Hepatic stellate cell (primary cell): ENCODE data around the gene ZNF90.
A peak's percentile ranks its signal among the peaks of the same experiment; 100 is the strongest.
"Not testable (repeated sequence)": the region's sequence is repeated elsewhere in the genome, so short reads cannot be mapped to it uniquely, and the experiment has no call there.

Source experiments
- DNase-seq: peaks from one replicate; pipeline ENCODE4 v3.0.0; 2011; ENCODE audit warnings: low spot score

Gene ZNF90

GRCh38 chr19:20077791-20078463 lies at the start of gene ZNF90:
Gene ZNF90 (plus strand): TSS chr19:20078000. CDS start chr19:20078133, 133 bp downstream.
- DNase-seq = peak; percentile 93

GRCh38 chr19:20028611-20029010 lies 49.2 kb upstream of the ZNF90 start:
- no peak for DNase-seq

- DNase-seq = no peak
Observed at GRCh38 chr19:20035935-20036334, 41.9 kb upstream of the ZNF90 start.

- peak; percentile 11 for DNase-seq
Observed at GRCh38 chr19:20038358-20039202, 39.2 kb upstream of the ZNF90 start.

- peak; percentile 98 for DNase-seq
Observed at GRCh38 chr19:20039203-20039723, 38.5 kb upstream of the ZNF90 start, which contains the start of gene ZNF682. Gene ZNF682 (minus strand): TSS chr19:20039505. CDS start chr19:20039345, 160 bp downstream.

DNA sequence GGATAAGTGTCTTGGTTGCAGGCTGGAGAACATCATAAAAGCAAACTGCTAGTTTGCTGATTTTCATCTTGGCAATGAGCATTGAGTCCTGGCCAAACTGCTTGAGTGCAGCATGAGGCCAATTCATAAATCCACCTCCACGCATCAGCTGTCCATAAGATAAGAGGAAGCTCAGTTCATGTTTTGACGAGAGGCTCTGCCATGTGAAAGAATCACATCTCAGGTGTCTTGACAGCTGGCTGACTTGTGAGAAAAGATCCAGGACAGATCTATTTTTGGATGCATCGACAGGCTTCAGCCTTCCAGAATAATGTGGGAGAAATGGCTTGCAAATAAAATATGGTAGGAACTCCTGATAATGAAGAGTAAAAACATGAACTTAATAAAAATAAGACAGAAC lies 33.1 kb upstream of the ZNF90 start:
- DNase-seq = no peak

DNA sequence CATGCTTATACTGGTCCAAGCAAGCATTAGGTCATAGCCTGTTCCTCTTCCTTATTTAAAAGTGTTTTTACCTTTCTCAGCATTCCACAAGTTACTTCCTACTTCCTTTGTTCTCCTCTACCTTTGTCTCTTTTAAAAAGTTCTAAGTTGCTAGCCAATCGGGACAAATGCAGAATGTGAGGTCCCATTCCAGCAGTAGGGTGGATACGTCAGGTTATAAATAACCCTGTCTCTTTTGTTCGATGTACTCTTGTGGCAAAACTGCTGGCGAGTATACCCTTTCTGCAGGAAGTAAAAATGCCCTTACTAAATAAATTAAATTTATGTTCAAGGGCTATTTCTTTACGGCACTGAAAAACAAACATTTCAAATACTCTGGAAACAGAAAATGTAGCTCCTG lies 32.1 kb upstream of the ZNF90 start:
- DNase-seq = not testable (repeated sequence)

DNA sequence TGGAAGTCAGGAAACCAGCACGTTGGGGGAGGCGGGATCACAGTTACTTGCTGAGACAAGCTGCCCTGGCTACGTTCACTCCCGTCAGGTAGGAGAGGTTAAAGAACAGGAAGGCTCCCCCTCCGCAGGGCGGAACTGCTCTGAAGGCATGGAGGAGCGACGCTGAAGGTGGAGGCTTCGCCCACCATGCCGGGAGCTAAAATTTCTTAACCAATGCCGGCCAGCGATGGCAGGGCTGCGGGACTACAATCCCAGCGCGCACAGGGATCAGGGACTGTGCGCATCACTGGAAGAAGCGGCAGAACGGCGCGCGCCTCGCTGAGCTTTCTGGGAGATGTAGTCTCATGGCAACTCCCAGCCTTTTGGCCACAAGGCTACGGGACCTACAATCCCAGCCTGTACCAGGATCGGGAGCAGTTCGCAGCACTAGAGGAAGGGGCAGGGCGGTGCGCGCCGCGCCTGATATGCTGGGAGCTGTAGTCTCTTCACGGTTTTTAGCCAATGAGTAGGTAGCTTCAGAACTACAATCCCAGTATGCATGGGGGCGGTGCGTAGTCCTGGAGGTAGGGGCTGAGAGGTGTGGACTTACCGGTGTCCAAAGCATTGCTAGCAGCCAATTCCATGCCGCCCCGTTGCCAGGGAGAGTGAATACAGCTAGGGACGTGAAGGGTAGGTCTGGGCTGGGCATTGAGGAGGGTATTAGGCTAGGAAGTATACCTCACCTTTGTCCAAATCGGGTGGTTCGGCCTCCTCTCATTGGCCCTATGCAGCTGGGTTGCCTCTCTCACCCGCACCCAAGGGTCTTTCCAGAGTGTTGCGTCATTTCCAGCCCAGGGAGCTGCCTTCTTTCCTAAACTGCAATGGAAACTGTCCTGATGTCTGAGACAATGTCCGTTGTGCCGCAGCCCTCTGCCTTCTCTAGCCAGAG lies 25.7 kb upstream of the ZNF90 start:
- peak; percentile 83 for DNase-seq

GRCh38 chr19:20058738-20059137 lies 19.1 kb upstream of the ZNF90 start:
- not testable (repeated sequence) for DNase-seq

DNA sequence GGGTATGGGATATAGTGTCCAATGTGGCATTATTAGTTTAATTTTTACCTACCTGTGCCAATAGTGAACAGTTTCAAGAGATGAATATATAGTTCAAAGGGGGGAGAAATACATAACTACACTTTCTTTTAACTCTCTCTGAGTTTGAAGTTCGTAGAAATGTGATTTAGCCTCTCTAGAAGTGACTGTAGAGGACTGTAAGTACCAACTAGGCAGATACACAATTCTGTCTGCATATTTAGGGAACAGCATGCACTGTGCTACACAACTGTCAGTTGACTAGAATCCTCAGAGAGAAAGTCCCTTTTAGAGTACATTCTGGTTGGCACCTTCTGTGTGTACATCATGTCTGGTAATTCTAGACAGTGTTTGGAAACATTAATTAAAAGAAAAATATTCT lies 17.5 kb upstream of the ZNF90 start:
- no peak for DNase-seq

DNA sequence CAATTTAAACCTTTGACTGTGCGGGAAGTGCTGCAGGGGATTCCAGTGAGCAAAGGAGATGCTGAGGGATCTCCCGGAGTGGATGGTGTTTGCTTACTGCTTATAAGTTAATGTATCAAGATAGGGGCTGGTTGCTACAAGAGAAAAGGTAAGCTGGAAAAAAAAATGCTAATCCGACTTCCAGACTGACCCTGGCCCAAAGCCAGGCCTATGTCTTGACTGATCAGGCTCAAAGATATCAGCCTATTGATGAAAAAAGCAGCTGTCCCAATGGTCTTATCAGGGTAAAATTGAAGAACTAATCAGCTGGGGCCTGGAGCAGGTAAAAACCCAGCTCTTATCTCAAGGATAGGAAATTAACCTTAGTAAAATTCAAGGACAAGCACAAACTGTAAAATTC lies 10.9 kb upstream of the ZNF90 start:
- DNase-seq = no peak

DNA sequence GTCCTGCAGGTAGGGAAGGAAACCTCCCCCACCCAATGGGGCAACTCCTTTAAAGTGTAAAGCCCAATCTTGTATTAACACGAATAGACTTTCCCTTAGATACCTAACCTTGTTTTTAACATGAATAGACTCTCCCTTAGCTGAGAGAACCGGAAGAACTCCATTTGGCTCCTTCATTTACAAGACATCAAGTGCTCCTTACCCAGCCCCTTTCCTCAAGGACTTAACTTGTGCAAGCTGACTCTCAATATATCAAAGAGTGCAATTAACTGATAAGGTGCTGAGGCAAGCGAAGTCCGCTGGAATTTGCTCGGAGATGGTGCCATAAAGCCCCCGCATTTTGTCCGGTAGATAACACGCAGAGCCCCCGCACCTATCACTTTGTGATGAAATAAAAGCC lies 9.9 kb upstream of the ZNF90 start:
- no peak for DNase-seq

GRCh38 chr19:20068559-20068958 lies 9.2 kb upstream of the ZNF90 start:
- not testable (repeated sequence) for DNase-seq

GRCh38 chr19:20070691-20071090 lies 7.1 kb upstream of the ZNF90 start:
- no peak for DNase-seq

DNA sequence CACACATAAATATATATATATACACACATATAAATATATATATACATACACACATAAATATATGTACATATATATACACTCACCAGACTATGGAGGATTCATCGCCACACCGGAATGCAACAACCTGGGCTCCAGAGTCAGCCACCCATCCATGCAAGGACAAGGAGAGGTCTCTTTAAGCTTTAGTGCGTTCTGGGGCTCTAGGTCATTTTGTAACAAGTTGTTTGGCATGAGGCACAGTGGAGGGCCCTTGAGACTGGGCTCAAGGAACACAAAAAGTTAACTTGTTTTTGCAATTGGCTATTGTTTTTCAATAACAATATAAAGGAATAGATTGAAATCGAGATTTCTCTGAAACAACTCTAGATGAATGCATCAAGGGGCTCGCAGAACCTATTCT lies 4.9 kb upstream of the ZNF90 start:
- DNase-seq = no peak

GRCh38 chr19:20078581-20079031 lies 806 bp downstream of the ZNF90 start:
- peak; percentile 8 for DNase-seq

DNA sequence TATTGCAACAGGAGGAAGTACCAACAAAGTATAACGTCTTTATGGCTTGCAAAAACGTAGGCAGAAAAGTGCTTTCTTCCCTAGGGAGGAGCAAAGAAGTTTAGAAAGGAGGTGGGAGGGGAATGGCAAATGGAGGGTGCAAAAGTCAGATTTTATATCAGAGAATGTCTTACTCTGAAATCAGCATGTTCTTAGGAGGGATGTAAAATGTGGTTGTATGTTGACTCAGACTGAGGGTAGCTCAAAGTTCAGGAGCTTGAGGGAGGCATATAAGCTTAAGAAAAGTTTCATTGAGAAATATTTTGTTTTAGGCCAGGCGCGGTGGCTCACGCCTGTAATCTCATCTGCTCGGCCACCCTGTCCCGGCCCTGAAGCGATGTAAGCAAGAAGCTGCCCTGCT lies 1.7 kb downstream of the ZNF90 start:
- no peak for DNase-seq

DNA sequence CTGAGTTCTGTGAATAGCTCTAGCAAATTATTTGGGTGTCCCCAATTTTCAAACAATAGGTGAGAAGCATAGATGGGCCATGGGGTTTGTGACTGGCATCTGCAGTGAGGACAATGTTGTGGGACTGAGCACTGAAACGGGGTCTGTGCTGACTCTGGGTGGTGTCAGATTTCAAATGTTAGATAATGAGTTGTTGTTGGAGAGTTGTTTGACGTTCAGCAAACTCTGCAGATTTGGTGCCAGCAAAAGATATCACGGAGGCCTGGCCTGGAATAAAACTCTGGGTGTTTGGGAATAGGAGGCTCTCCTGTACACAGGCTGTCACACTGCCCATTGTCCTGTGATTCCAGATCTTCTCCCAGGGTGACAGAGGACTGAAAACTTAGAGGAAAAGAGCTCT lies 2.9 kb downstream of the ZNF90 start:
- no peak for DNase-seq

DNA sequence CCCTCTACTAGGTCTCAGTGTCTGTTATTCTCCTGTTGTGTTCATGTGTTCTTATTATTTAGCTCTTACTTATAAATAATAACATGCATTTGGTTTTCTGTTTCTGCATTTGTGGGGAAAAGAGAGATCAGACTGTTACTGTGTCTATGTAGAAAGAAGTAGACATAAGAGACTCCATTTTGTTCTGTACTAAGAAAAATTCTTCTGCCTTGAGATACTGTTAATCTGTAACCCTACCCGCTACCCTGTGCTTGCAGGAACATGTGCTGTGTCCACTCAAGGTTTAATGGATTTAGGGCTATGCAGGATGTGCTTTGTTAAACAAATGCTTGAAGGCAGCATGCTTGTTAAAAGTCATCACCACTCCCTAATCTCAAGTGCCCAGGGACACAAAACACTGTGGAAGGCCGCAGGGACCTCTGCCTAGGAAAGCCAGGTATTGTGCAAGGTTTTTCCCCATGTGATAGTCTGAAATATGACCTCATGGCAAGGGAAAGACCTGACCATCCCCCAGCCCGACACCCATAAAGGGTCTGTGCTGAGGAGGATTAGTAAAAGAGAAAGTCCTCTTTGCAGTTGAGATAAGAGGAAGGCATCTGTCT lies 4.5 kb downstream of the ZNF90 start:
- not testable (repeated sequence) for DNase-seq

DNA sequence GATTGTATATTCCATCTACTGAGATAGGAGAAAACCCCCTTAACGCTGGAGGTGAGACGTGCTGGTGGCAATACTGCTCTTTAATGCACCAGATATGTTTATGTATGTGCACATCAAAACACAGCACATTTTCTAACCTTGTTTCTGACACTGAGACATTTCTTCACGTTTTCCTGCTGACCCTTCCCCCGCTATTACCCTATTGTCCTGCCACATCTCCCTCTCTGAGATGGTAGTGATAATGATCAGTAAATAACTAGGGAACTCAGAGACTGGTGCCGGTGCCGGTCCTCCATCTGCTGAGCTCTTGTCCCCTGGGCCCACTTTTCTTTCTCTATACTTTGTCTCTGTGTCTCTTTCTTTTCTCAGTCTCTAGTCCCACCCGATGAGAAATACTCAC lies 5.1 kb downstream of the ZNF90 start:
- DNase-seq = not testable (repeated sequence)

DNA sequence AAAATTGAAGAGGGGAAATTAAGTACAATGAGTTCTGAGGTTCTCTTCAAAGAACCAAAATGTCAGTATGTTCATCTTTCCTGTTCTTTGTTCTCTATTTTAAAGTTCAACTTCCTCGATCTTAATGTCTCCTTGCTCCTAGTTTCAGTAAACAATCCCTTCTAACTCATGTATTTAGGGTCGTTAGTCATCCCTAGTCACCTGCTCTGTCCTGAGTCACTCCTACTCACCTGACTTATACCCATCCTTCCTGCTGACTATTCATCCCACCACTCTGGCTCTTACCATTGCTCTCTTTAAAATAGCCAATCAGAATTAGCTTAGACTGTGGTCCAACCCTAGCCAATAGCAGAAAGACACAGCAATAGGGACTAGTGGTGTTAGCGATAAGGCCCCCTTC lies 24.3 kb downstream of the ZNF90 start:
- DNase-seq = no peak
